Measurements from ENCODE around the gene RILPL2. TPM values are rescaled to one million over a fixed set of nuclear protein-coding genes. Genes with fewer than 3 reads are reported as not detected.
"Not testable (repeated sequence)": the region's sequence is repeated elsewhere in the genome, so short reads cannot be mapped to it uniquely, and the experiment has no call there.

RILPL2 gene
- total RNA-seq, 1 donor, result 9.4 TPM

GRCh38 chr12:123407934-123408333, 28.6 kb downstream of the RILPL2 start:
- not testable (repeated sequence) for DNase-seq (ENCODE audit: low read depth in 2 of 3, low spot score in 2 of 3)

- DNase-seq (ENCODE audit: low read depth in 2 of 3, low spot score in 2 of 3), result not testable (repeated sequence)
These were observed 29.2 kb downstream of the RILPL2 start for GRCh38 chr12:123407269-123407668.

GRCh38 chr12:123404581-123404980, 31.9 kb downstream of the RILPL2 start:
- DNase-seq (ENCODE audit: low read depth in 2 of 3, low spot score in 2 of 3), result no peak

- DNase-seq (ENCODE audit: low read depth in 2 of 3, low spot score in 2 of 3), result no peak
These were observed 34.5 kb downstream of the RILPL2 start for GRCh38 chr12:123401753-123402683.

GRCh38 chr12:123399255-123399617, 37.2 kb downstream of the RILPL2 start:
- no peak for DNase-seq (ENCODE audit: low read depth in 2 of 3, low spot score in 2 of 3)

GRCh38 chr12:123398550-123399254, 37.8 kb downstream of the RILPL2 start:
- no peak for DNase-seq (ENCODE audit: low read depth in 2 of 3, low spot score in 2 of 3)

- DNase-seq (ENCODE audit: low read depth in 2 of 3, low spot score in 2 of 3), result no peak
These were observed 38.3 kb downstream of the RILPL2 start for GRCh38 chr12:123398177-123398549.

GRCh38 chr12:123397400-123397799, 39.1 kb downstream of the RILPL2 start:
- DNase-seq (ENCODE audit: low read depth in 2 of 3, low spot score in 2 of 3), result no peak

GRCh38 chr12:123396954-123397353, 39.5 kb downstream of the RILPL2 start:
- no peak for DNase-seq (ENCODE audit: low read depth in 2 of 3, low spot score in 2 of 3)

GRCh38 chr12:123396543-123396942, 39.9 kb downstream of the RILPL2 start:
- DNase-seq (ENCODE audit: low read depth in 2 of 3, low spot score in 2 of 3), result no peak

GRCh38 chr12:123395236-123395635, 41.2 kb downstream of the RILPL2 start:
- no peak for DNase-seq (ENCODE audit: low read depth in 2 of 3, low spot score in 2 of 3)

GRCh38 chr12:123393747-123394146, 42.7 kb downstream of the RILPL2 start:
- DNase-seq (ENCODE audit: low read depth in 2 of 3, low spot score in 2 of 3), result no peak

- DNase-seq (ENCODE audit: low read depth in 2 of 3, low spot score in 2 of 3), result no peak
These were observed 44.7 kb downstream of the RILPL2 start for GRCh38 chr12:123391546-123392343.

GRCh38 chr12:123390498-123391426, 45.7 kb downstream of the RILPL2 start:
- peak in 2 of 3 donors; percentile 29 to 62 for DNase-seq (ENCODE audit: low read depth in 2 of 3, low spot score in 2 of 3)

GRCh38 chr12:123389560-123390351, 46.7 kb downstream of the RILPL2 start:
- DNase-seq (ENCODE audit: low read depth in 2 of 3, low spot score in 2 of 3), result peak in 1 of 3 donors; percentile 20

GRCh38 chr12:123388951-123389559, 47.4 kb downstream of the RILPL2 start:
- no peak for DNase-seq (ENCODE audit: low read depth in 2 of 3, low spot score in 2 of 3)

GRCh38 chr12:123388177-123388950, 48.1 kb downstream of the RILPL2 start:
- DNase-seq (ENCODE audit: low read depth in 2 of 3, low spot score in 2 of 3), result peak in 2 of 3 donors; percentile 64 to 71

All from hematopoietic multipotent progenitor cell (in vitro differentiated cells).